Measurements from ENCODE around the gene PRSS35. TPM values are rescaled to one million over a fixed set of nuclear protein-coding genes. Genes with fewer than 3 reads are reported as not detected.
"Not testable (repeated sequence)": the region's sequence is repeated elsewhere in the genome, so short reads cannot be mapped to it uniquely, and the experiment has no call there.

The PRSS35 gene
- total and polyA plus RNA-seq, 8 donors, result 0.86 to 93.0 (median 44.8) TPM

GRCh38 chr6:83474309-83474708, 38.0 kb upstream of the PRSS35 start:
- peak; percentile 44 for ATAC-seq
- intact Hi-C loops (cut with DNase I), result no loop called here
- Histone ChIP-seq H3K9me3 (no peaks in the 10 kb centered on the region), H3K27me3 (no peaks in the 10 kb centered on the region), H3K4me3 (no peak overlapping the region), H3K4me1 (no peaks in the 10 kb centered on the region), H3K36me3 (no peaks in the 10 kb centered on the region), H3K27ac (no peak overlapping the region)
- DNase-seq, result peak in 1 of 4 donors; percentile 6
- TF ChIP-seq CTCF (IDR thresholded peaks at IDR 0.05), result no peak

GRCh38 chr6:83476971-83477370, 35.4 kb upstream of the PRSS35 start:
- ATAC-seq (no peak), DNase-seq (no peak)
- no peak for TF ChIP-seq CTCF (IDR thresholded peaks at IDR 0.05)
- Histone ChIP-seq H3K4me1 (no peaks in the 10 kb centered on the region), H3K4me3 (no peak overlapping the region), H3K9me3 (no peaks in the 10 kb centered on the region), H3K36me3 (no peaks in the 10 kb centered on the region), H3K27ac (no peak overlapping the region), H3K27me3 (no peaks in the 10 kb centered on the region)
- intact Hi-C loops (cut with DNase I), result no loop called here

- H3K4me1 ChIP-seq, result no peaks in the 10 kb centered on the region
Measured at GRCh38 chr6:83479389-83479788, 32.9 kb upstream of the PRSS35 start.

GRCh38 chr6:83480470-83480869, 31.9 kb upstream of the PRSS35 start:
- H3K27ac ChIP-seq, result no peak overlapping the region
- DNase-seq (no peak), ATAC-seq (no peak)
- H3K4me3 ChIP-seq, result no peak overlapping the region
- H3K9me3 ChIP-seq, result no peaks in the 10 kb centered on the region
- no peak for TF ChIP-seq CTCF (IDR thresholded peaks at IDR 0.05)
- H3K27me3 ChIP-seq, result no peaks in the 10 kb centered on the region
- no peaks in the 10 kb centered on the region for H3K4me1 ChIP-seq
- H3K36me3 ChIP-seq, result no peaks in the 10 kb centered on the region
- intact Hi-C loops (cut with DNase I), result no loop called here

More at GRCh38 chr6:83479389-83479788, 32.9 kb upstream of the PRSS35 start:
- no peak for ATAC-seq
- H3K27me3 ChIP-seq, result no peaks in the 10 kb centered on the region
- H3K27ac ChIP-seq, result no peak overlapping the region
- no peak for DNase-seq
- intact Hi-C loops (cut with DNase I), result no loop called here
- no peak overlapping the region for H3K4me3 ChIP-seq
- no peak for TF ChIP-seq CTCF (IDR thresholded peaks at IDR 0.05)
- H3K36me3 ChIP-seq, result no peaks in the 10 kb centered on the region
- H3K9me3 ChIP-seq, result no peaks in the 10 kb centered on the region

- DNase-seq; intact Hi-C loops (cut with DNase I); H3K36me3 ChIP-seq; H3K27me3 ChIP-seq; H3K4me3 ChIP-seq; ATAC-seq; H3K27ac ChIP-seq; H3K4me1 ChIP-seq; H3K9me3 ChIP-seq: not testable (repeated sequence)
Measured at GRCh38 chr6:83481938-83482337, 30.4 kb upstream of the PRSS35 start.

- no peaks in the 10 kb centered on the region for H3K4me1 ChIP-seq
- no peak for TF ChIP-seq CTCF (IDR thresholded peaks at IDR 0.05)
- no peak overlapping the region for H3K27ac ChIP-seq
- ATAC-seq (no peak), DNase-seq (no peak)
- intact Hi-C loops (cut with DNase I), result no loop called here
- no peaks in the 10 kb centered on the region for H3K27me3 ChIP-seq
- H3K9me3 ChIP-seq, result no peaks in the 10 kb centered on the region
- H3K36me3 ChIP-seq, result no peaks in the 10 kb centered on the region
- no peak overlapping the region for H3K4me3 ChIP-seq
Measured at GRCh38 chr6:83488448-83488847, 23.9 kb upstream of the PRSS35 start.
